ENCODE results near the gene RPS27.
"Not testable (repeated sequence)": the region's sequence is repeated elsewhere in the genome, so short reads cannot be mapped to it uniquely, and the experiment has no call there.

Gene RPS27

DNA sequence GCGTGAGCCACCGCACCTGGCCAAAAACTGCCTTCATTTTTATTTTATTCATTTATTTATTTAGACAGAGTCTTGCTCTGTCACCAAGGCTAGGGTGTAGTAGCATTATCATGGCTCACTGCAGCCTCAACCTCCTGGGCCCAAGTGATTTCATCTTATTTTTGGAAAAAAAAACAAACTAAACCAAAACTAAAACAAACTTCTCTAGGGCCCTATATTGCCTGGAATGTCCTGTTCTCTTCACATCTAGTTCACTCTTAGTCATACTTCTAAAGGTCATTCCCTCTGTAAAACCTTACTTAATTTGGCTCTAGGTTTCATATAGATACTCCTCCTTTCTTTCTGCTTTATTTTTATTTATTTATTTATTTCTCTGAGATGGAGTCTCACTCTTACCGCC lies 15.6 kb downstream of the RPS27 start:
- H3K4me3 ChIP-seq (ENCODE audit: low read length): no peak overlapping the region
- DNase-seq (ENCODE audit: low read depth): no peak
- TF ChIP-seq, protein P1, sequence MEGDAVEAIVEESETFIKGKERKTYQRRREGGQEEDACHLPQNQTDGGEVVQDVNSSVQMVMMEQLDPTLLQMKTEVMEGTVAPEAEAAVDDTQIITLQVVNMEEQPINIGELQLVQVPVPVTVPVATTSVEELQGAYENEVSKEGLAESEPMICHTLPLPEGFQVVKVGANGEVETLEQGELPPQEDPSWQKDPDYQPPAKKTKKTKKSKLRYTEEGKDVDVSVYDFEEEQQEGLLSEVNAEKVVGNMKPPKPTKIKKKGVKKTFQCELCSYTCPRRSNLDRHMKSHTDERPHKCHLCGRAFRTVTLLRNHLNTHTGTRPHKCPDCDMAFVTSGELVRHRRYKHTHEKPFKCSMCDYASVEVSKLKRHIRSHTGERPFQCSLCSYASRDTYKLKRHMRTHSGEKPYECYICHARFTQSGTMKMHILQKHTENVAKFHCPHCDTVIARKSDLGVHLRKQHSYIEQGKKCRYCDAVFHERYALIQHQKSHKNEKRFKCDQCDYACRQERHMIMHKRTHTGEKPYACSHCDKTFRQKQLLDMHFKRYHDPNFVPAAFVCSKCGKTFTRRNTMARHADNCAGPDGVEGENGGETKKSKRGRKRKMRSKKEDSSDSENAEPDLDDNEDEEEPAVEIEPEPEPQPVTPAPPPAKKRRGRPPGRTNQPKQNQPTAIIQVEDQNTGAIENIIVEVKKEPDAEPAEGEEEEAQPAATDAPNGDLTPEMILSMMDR (IDR thresholded peaks at IDR 0.05; ENCODE audit: insufficient read depth, low read depth, low read length, missing control alignments): no peak

DNA sequence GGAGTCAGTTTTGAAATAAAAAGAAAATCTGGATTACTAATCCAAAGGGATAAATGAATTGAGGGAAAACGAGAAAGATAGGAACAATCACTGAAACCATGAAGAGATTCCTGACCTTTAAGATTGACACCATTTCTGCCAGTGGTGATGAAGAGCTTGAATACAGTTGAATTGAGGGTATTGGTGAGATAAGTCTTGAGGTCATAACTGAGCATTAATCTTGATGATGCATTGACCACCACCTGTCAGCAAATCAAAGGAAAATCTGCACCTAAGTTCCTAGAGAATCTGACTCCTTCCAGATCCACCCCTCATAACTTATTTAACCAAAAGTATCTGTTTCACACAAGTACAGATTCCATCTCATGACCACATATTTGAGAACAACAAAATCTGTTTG lies 21.6 kb downstream of the RPS27 start:
- no peak overlapping the region for H3K4me3 ChIP-seq (ENCODE audit: low read length)
- TF ChIP-seq, protein P1 (IDR thresholded peaks at IDR 0.05; ENCODE audit: insufficient read depth, low read depth, low read length, missing control alignments): no peak
- DNase-seq (ENCODE audit: low read depth): no peak

DNA sequence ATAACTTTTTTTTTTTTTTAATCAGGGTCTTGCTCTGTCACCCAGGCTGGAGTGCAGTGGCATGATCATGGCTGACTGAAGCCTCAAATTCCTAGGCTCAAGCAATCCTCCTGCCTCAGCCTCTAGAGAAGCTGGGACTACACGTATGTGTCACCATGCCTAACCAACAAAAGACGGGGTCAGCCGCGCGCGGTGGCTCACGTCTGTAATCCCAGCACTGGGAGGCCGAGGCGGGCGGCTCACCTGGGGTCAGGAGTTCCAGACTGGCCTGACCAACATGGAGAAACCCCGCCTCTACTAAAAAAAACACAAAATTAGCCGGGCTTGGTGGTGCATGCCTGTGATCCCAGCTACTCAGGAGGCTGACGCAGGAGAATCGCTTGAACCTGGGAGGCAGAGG lies 22.0 kb downstream of the RPS27 start:
- not testable (repeated sequence) for DNase-seq (ENCODE audit: low read depth); H3K4me3 ChIP-seq (ENCODE audit: low read length)

DNA sequence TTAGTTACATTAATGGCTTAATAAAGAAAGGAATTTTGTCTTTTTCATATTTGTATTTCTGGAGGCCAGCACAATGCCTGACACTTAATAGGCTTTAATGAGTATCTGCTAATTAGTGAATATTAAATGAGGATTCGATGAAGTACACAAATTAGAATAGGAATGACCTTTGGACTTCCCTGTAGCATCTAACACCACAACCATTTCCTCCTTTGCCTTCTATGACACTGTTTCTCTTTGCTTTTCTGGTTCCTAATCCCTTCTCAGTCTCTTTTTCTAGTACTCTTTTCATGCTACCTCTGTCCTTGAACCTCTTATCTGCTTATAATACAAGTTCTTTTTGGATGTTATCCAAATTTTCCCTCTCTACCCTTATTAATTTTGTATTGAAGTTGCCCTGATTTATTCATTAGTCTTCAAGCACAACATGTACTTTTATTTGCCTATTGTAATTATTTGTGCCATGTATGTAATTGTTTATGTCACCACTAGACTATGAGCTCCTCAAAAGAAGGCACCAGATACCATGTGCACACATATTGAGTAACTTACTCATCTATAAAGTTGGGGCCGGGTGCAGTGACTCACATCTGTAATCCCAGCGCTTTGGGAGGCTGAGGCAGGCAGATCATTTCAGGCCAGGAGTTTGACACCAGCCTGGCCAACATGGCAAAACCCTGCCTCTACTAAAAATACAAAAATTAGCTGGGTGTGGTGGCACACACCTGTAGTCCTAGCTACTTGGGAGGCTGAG lies 23.8 kb downstream of the RPS27 start:
- H3K4me3 ChIP-seq (ENCODE audit: low read length): no peak overlapping the region
- peak; percentile 62 for DNase-seq (ENCODE audit: low read depth)
- TF ChIP-seq, protein P1 (IDR thresholded peaks at IDR 0.05; ENCODE audit: insufficient read depth, low read depth, low read length, missing control alignments): no peak

DNA sequence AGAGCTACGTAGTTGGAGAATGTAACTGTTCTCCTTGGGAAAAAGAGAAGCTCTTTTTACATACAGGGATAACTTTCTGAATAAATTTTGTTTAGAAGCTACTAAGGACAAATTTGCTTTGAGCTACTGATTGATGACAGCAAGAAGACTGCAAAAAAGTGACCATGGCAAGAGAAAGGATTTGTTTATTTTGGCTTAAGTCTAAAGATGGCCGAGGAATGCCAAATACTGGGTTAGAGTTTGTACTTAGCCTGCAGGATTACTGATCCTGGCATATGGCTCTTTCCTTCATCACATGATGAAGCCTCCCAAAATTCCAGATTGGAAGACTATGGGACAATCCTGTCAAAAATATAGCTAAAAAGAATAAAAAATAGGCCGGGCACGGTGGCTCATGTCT lies 28.7 kb downstream of the RPS27 start:
- no peak overlapping the region for H3K4me3 ChIP-seq (ENCODE audit: low read length)
- DNase-seq (ENCODE audit: low read depth): no peak
- TF ChIP-seq, protein P1 (IDR thresholded peaks at IDR 0.05; ENCODE audit: insufficient read depth, low read depth, low read length, missing control alignments): no peak

DNA sequence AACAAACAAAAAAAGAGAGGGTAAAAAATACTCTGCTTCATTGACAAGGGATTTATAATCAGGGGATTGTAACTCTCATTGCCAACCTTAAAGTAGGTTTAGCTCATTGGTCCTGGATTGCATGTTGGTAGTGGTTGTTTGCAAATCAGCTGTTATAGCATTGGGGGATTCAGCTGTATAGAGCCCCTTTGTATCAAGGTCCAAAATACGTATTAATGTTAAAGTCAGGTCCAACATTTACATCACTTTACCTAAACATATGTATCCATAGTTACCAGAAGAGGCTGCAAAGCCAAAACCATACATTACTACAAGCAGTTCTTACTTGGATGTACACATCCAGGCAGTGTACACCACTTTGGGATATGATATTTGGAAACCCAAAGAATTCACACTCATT lies 29.4 kb downstream of the RPS27 start:
- no peak for DNase-seq (ENCODE audit: low read depth)
- H3K4me3 ChIP-seq (ENCODE audit: low read length): no peak overlapping the region
- TF ChIP-seq, protein P1 (IDR thresholded peaks at IDR 0.05; ENCODE audit: insufficient read depth, low read depth, low read length, missing control alignments): no peak

DNA sequence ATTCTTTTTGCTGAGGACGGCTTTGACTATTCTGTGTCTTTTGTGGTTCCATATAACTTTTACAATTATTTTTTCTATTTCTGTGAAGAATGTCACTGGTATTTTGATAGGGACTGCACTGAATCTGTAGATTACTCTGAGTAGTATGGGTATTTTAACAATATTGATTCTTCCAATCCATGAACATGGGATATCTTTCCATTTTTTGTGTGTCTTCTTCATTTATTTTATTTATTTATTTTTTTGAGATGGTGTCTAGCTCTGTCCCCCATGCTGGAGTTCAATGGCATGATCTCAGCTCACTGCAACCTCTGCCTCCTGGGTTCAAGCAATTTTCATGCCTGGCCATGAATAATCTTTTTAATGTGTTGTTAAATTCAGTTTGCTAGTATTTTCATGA lies 43.1 kb downstream of the RPS27 start:
- DNase-seq (ENCODE audit: low read depth); H3K4me3 ChIP-seq (ENCODE audit: low read length): not testable (repeated sequence)

Measured in epithelial cell of esophagus (primary cell).